HG03066 (cell line): ENCODE data around the gene KCNK2.

ENCODE experiments used
- ATAC-seq: cut with Tn5 transposase; IDR thresholded peaks from one replicate; pipeline ENCODE4 v1.9.1; 2021; ENCODE audit warnings: low read depth; ENCODE audit not compliant: unreplicated experiment

The KCNK2 gene

GRCh38 chr1:215243345-215244054 is 161.0 kb downstream of the KCNK2 start:
- no peak for ATAC-seq

- ATAC-seq = no peak
These were observed 168.4 kb downstream of the KCNK2 start for GRCh38 chr1:215250913-215251312.

GRCh38 chr1:215251428-215251827 is 168.9 kb downstream of the KCNK2 start:
- no peak for ATAC-seq

GRCh38 chr1:215252164-215252563 is 169.6 kb downstream of the KCNK2 start:
- ATAC-seq = no peak

GRCh38 chr1:215256936-215257679 is 174.6 kb downstream of the KCNK2 start:
- ATAC-seq = no peak

GRCh38 chr1:215260711-215261110 is 178.2 kb downstream of the KCNK2 start:
- no peak for ATAC-seq

GRCh38 chr1:215262106-215262505 is 179.6 kb downstream of the KCNK2 start:
- no peak for ATAC-seq

- ATAC-seq = no peak
These were observed 181.1 kb downstream of the KCNK2 start for GRCh38 chr1:215263636-215264035.

GRCh38 chr1:215264649-215265048 is 182.1 kb downstream of the KCNK2 start:
- ATAC-seq = no peak

GRCh38 chr1:215267495-215267894 is 185.0 kb downstream of the KCNK2 start:
- no peak for ATAC-seq

GRCh38 chr1:215269955-215270354 is 187.4 kb downstream of the KCNK2 start:
- ATAC-seq = no peak

- no peak for ATAC-seq
These were observed 191.4 kb downstream of the KCNK2 start for GRCh38 chr1:215273838-215274516.

- no peak for ATAC-seq
These were observed 194.0 kb downstream of the KCNK2 start for GRCh38 chr1:215276582-215276981.

- ATAC-seq = no peak
These were observed 195.0 kb downstream of the KCNK2 start for GRCh38 chr1:215277532-215277931.

GRCh38 chr1:215279682-215280081 is 197.1 kb downstream of the KCNK2 start:
- ATAC-seq = no peak

- no peak for ATAC-seq
These were observed 200.0 kb downstream of the KCNK2 start for GRCh38 chr1:215282557-215282956.

GRCh38 chr1:215285013-215285800 is 202.7 kb downstream of the KCNK2 start:
- no peak for ATAC-seq
